Measurements from ENCODE around the gene PLEK. TPM values are rescaled to one million over a fixed set of nuclear protein-coding genes. Genes with fewer than 3 reads are reported as not detected.

The PLEK gene
- total RNA-seq, result 41.3 TPM
- 35.3 TPM for polyA plus RNA-seq
- long read RNA-seq, donor 1, partial matches to known transcripts, result 0 of 2 reads
- long read RNA-seq, donor 1, other reads (novel, unspliced or antisense), result 0 of 2 reads
- long read RNA-seq, donor 2, transcript PLEK-202 (4 exons, 742 nt), result minor isoform, 6 of 45 reads
- long read RNA-seq, donor 2, transcript PLEK-201 (9 exons, 2,869 nt), result major isoform, 19 of 45 reads
- long read RNA-seq, donor 2, partial matches to known transcripts, result 20 of 45 reads
- long read RNA-seq, donor 2, other reads (novel, unspliced or antisense), result 0 of 45 reads
- long read RNA-seq, donor 3, transcript PLEK-201 (9 exons, 2,869 nt), result major isoform, 10 of 27 reads
- long read RNA-seq, donor 3, partial matches to known transcripts, result 17 of 27 reads
- long read RNA-seq, donor 3, other reads (novel, unspliced or antisense), result 0 of 27 reads
- long read RNA-seq, donor 4, transcript PLEK-201 (9 exons, 2,869 nt), result major isoform, 6 of 6 reads
- long read RNA-seq, donor 4, partial matches to known transcripts, result 0 of 6 reads
- long read RNA-seq, donor 4, other reads (novel, unspliced or antisense), result 0 of 6 reads
- long read RNA-seq, donor 5, transcript PLEK-201 (9 exons, 2,869 nt), result major isoform, 15 of 30 reads
- long read RNA-seq, donor 5, partial matches to known transcripts, result 15 of 30 reads
- long read RNA-seq, donor 5, other reads (novel, unspliced or antisense), result 0 of 30 reads
- long read RNA-seq, donor 6, transcript PLEK-201 (9 exons, 2,869 nt), result major isoform, 6 of 13 reads
- long read RNA-seq, donor 6, partial matches to known transcripts, result 6 of 13 reads
- long read RNA-seq, donor 6, other reads (novel, unspliced or antisense), result 0 of 13 reads
- long read RNA-seq, donor 7, transcript PLEK-201 (9 exons, 2,869 nt), result major isoform, 19 of 25 reads
- long read RNA-seq, donor 7, partial matches to known transcripts, result 6 of 25 reads
- long read RNA-seq, donor 7, other reads (novel, unspliced or antisense), result 0 of 25 reads
- long read RNA-seq, donor 8, partial matches to known transcripts, result 0 of 2 reads
- long read RNA-seq, donor 8, other reads (novel, unspliced or antisense), result 0 of 2 reads
- long read RNA-seq, donor 9, transcript PLEK-201 (9 exons, 2,869 nt), result major isoform, 7 of 7 reads
- long read RNA-seq, donor 9, partial matches to known transcripts, result 0 of 7 reads
- long read RNA-seq, donor 9, other reads (novel, unspliced or antisense), result 0 of 7 reads
- long read RNA-seq, donor 10, transcript PLEK-201 (9 exons, 2,869 nt), result major isoform, 9 of 15 reads
- long read RNA-seq, donor 10, partial matches to known transcripts, result 5 of 15 reads
- long read RNA-seq, donor 10, other reads (novel, unspliced or antisense), result 0 of 15 reads

- 16% methylated on average over 7 of the region's 7 CpGs for WGBS
- no peaks in the 10 kb centered on the region for H3K36me3 ChIP-seq (ENCODE audit: control insufficient read depth in 2 of 2, insufficient read depth in 2 of 2, low read length in 1 of 2)
Measured at GRCh38 chr2:68365087-68365486, at the start of gene PLEK. Gene PLEK, plus strand, starts transcription at chr2:68365282. Its CDS starts 70 bp downstream, at chr2:68365352.

GRCh38 chr2:68316111-68316510 lies 49.0 kb upstream of the PLEK start:
- no peak overlapping the region for H3K27ac ChIP-seq (ENCODE audit: low read depth in 1 of 2, low read length in 1 of 2)
- peaks cover 0 to 3% of the 10 kb centered on the region in 2 donors for H3K9me3 ChIP-seq (ENCODE audit: control insufficient read depth in 2 of 2, insufficient read depth in 1 of 2, low read length in 1 of 2)
- H3K27me3 ChIP-seq (ENCODE audit: control insufficient read depth in 2 of 2, insufficient read depth in 1 of 2, low read length in 1 of 2), result peaks cover 24 to 44% of the 10 kb centered on the region in 2 donors
- WGBS, result 78% methylated on average over 2 of the region's 2 CpGs
- DNase-seq (ENCODE audit: low read depth in 6 of 9, low spot score in 9 of 9), result no peak
- no peak overlapping the region for H3K4me3 ChIP-seq (ENCODE audit: low read length in 2 of 2)
- H3K36me3 ChIP-seq (ENCODE audit: control insufficient read depth in 2 of 2, insufficient read depth in 2 of 2, low read length in 1 of 2), result no peaks in the 10 kb centered on the region
- peaks cover 3 to 12% of the 10 kb centered on the region in 2 donors for H3K4me1 ChIP-seq (ENCODE audit: control insufficient read depth in 2 of 2, insufficient read depth in 2 of 2, low read length in 2 of 2)

More at GRCh38 chr2:68365087-68365486, at the start of gene PLEK:
- peak within 1 kb of the TSS; percentile 42 to 55 for H3K27ac ChIP-seq (ENCODE audit: low read depth in 1 of 2, low read length in 1 of 2)
- H3K4me1 ChIP-seq (ENCODE audit: control insufficient read depth in 2 of 2, insufficient read depth in 2 of 2, low read length in 2 of 2), result peaks cover 0 to 17% of the 10 kb centered on the region in 2 donors
- no peaks in the 10 kb centered on the region for H3K27me3 ChIP-seq (ENCODE audit: control insufficient read depth in 2 of 2, insufficient read depth in 1 of 2, low read length in 1 of 2)
- H3K9me3 ChIP-seq (ENCODE audit: control insufficient read depth in 2 of 2, insufficient read depth in 1 of 2, low read length in 1 of 2), result no peaks in the 10 kb centered on the region
- peak in 1 of 9 donors; percentile 53 for DNase-seq (ENCODE audit: low read depth in 6 of 9, low spot score in 9 of 9)
- H3K4me3 ChIP-seq (ENCODE audit: low read length in 2 of 2), result peak within 1 kb of the TSS; percentile 24 to 34

- Histone ChIP-seq H3K27ac (ENCODE audit: low read depth in 1 of 2, low read length in 1 of 2) (no peak overlapping the region), H3K36me3 (ENCODE audit: control insufficient read depth in 2 of 2, insufficient read depth in 2 of 2, low read length in 1 of 2) (no peaks in the 10 kb centered on the region), H3K4me1 (ENCODE audit: control insufficient read depth in 2 of 2, insufficient read depth in 2 of 2, low read length in 2 of 2) (peaks cover 3 to 12% of the 10 kb centered on the region in 2 donors), H3K9me3 (ENCODE audit: control insufficient read depth in 2 of 2, insufficient read depth in 1 of 2, low read length in 1 of 2) (peaks cover 0 to 3% of the 10 kb centered on the region in 2 donors), H3K4me3 (ENCODE audit: low read length in 2 of 2) (peak overlapping the region; percentile 40 to 46), H3K27me3 (ENCODE audit: control insufficient read depth in 2 of 2, insufficient read depth in 1 of 2, low read length in 1 of 2) (peaks cover 24 to 54% of the 10 kb centered on the region in 2 donors)
- 78% methylated on average over 27 of the region's 27 CpGs for WGBS
- DNase-seq (ENCODE audit: low read depth in 6 of 9, low spot score in 9 of 9), result no peak
Measured at GRCh38 chr2:68317971-68318913, 46.8 kb upstream of the PLEK start.

- Histone ChIP-seq H3K9me3 (ENCODE audit: control insufficient read depth in 2 of 2, insufficient read depth in 1 of 2, low read length in 1 of 2) (peaks cover 0 to 3% of the 10 kb centered on the region in 2 donors), H3K27ac (ENCODE audit: low read depth in 1 of 2, low read length in 1 of 2) (peak overlapping the region; percentile 59 to 73), H3K4me3 (ENCODE audit: low read length in 2 of 2) (peak overlapping the region; percentile 40 to 46), H3K36me3 (ENCODE audit: control insufficient read depth in 2 of 2, insufficient read depth in 2 of 2, low read length in 1 of 2) (no peaks in the 10 kb centered on the region), H3K27me3 (ENCODE audit: control insufficient read depth in 2 of 2, insufficient read depth in 1 of 2, low read length in 1 of 2) (peaks cover 24 to 54% of the 10 kb centered on the region in 2 donors), H3K4me1 (ENCODE audit: control insufficient read depth in 2 of 2, insufficient read depth in 2 of 2, low read length in 2 of 2) (peaks cover 3 to 12% of the 10 kb centered on the region in 2 donors)
- no peak for DNase-seq (ENCODE audit: low read depth in 6 of 9, low spot score in 9 of 9)
- 7% methylated on average over 27 of the region's 27 CpGs for WGBS
Measured at GRCh38 chr2:68318914-68319397, 46.1 kb upstream of the PLEK start.

GRCh38 chr2:68319398-68320117 lies 45.5 kb upstream of the PLEK start, which contains the start of gene CNRIP1:
Gene CNRIP1, minus strand, starts transcription at chr2:68319949. Its CDS starts 549 bp downstream, at chr2:68319400.
- H3K27ac ChIP-seq (ENCODE audit: low read depth in 1 of 2, low read length in 1 of 2), result peak within 1 kb of the TSS; percentile 59 to 73
- peaks cover 24 to 54% of the 10 kb centered on the region in 2 donors for H3K27me3 ChIP-seq (ENCODE audit: control insufficient read depth in 2 of 2, insufficient read depth in 1 of 2, low read length in 1 of 2)
- peaks cover 3 to 12% of the 10 kb centered on the region in 2 donors for H3K4me1 ChIP-seq (ENCODE audit: control insufficient read depth in 2 of 2, insufficient read depth in 2 of 2, low read length in 2 of 2)
- H3K4me3 ChIP-seq (ENCODE audit: low read length in 2 of 2), result peak within 1 kb of the TSS; percentile 40 to 46
- no peak for DNase-seq (ENCODE audit: low read depth in 6 of 9, low spot score in 9 of 9)
- WGBS, result under 1% methylated on average over 64 of the region's 64 CpGs
- peaks cover 0 to 3% of the 10 kb centered on the region in 2 donors for H3K9me3 ChIP-seq (ENCODE audit: control insufficient read depth in 2 of 2, insufficient read depth in 1 of 2, low read length in 1 of 2)
- no peaks in the 10 kb centered on the region for H3K36me3 ChIP-seq (ENCODE audit: control insufficient read depth in 2 of 2, insufficient read depth in 2 of 2, low read length in 1 of 2)

- peaks cover 24 to 54% of the 10 kb centered on the region in 2 donors for H3K27me3 ChIP-seq (ENCODE audit: control insufficient read depth in 2 of 2, insufficient read depth in 1 of 2, low read length in 1 of 2)
- H3K27ac ChIP-seq (ENCODE audit: low read depth in 1 of 2, low read length in 1 of 2), result no peak overlapping the region
- 15% methylated on average over 11 of the region's 11 CpGs for WGBS
- H3K4me3 ChIP-seq (ENCODE audit: low read length in 2 of 2), result peak overlapping the region; percentile 40 to 46
- H3K36me3 ChIP-seq (ENCODE audit: control insufficient read depth in 2 of 2, insufficient read depth in 2 of 2, low read length in 1 of 2), result no peaks in the 10 kb centered on the region
- H3K9me3 ChIP-seq (ENCODE audit: control insufficient read depth in 2 of 2, insufficient read depth in 1 of 2, low read length in 1 of 2), result peaks cover 0 to 3% of the 10 kb centered on the region in 2 donors
- H3K4me1 ChIP-seq (ENCODE audit: control insufficient read depth in 2 of 2, insufficient read depth in 2 of 2, low read length in 2 of 2), result peaks cover 3 to 12% of the 10 kb centered on the region in 2 donors
- DNase-seq (ENCODE audit: low read depth in 6 of 9, low spot score in 9 of 9), result no peak
Measured at GRCh38 chr2:68320118-68320641, 44.9 kb upstream of the PLEK start.

- H3K9me3 ChIP-seq (ENCODE audit: control insufficient read depth in 2 of 2, insufficient read depth in 1 of 2, low read length in 1 of 2), result no peaks in the 10 kb centered on the region
- 95% methylated on average over 3 of the region's 3 CpGs for WGBS
Measured at GRCh38 chr2:68325056-68325455, 40.0 kb upstream of the PLEK start.

More at GRCh38 chr2:68325056-68325455, 40.0 kb upstream of the PLEK start:
- Histone ChIP-seq H3K27me3 (ENCODE audit: control insufficient read depth in 2 of 2, insufficient read depth in 1 of 2, low read length in 1 of 2) (peaks cover 4 to 21% of the 10 kb centered on the region in 2 donors), H3K36me3 (ENCODE audit: control insufficient read depth in 2 of 2, insufficient read depth in 2 of 2, low read length in 1 of 2) (no peaks in the 10 kb centered on the region), H3K4me1 (ENCODE audit: control insufficient read depth in 2 of 2, insufficient read depth in 2 of 2, low read length in 2 of 2) (peaks cover 0 to 4% of the 10 kb centered on the region in 2 donors), H3K27ac (ENCODE audit: low read depth in 1 of 2, low read length in 1 of 2) (no peak overlapping the region), H3K4me3 (ENCODE audit: low read length in 2 of 2) (no peak overlapping the region)
- DNase-seq (ENCODE audit: low read depth in 6 of 9, low spot score in 9 of 9), result no peak
